CD4-positive, alpha-beta T cell treated with Interferon alpha-2 for 1 hour (primary cell): ENCODE results near the gene AXIN1.
"Not testable (repeated sequence)": the region's sequence is repeated elsewhere in the genome, so short reads cannot be mapped to it uniquely, and the experiment has no call there.

Source experiments
- DNase-seq, 2 donors: peaks; one replicate each; pipeline ENCODE4 v3.0.0-alpha.2; 2020 to 2022

Gene AXIN1

GRCh38 chr16:280991-281659 is 71.4 kb downstream of the AXIN1 start:
- no peak for DNase-seq

GRCh38 chr16:280552-280951 is 72.0 kb downstream of the AXIN1 start, which contains the start of gene ARHGDIG:
Gene ARHGDIG (plus strand): TSS chr16:280591. CDS start chr16:280681, 90 bp downstream.
- DNase-seq: no peak

- no peak for DNase-seq
Measured at GRCh38 chr16:280005-280460, 72.5 kb downstream of the AXIN1 start.

- no peak for DNase-seq
Measured at GRCh38 chr16:279531-279930, 73.0 kb downstream of the AXIN1 start.

GRCh38 chr16:278863-279366 is 73.6 kb downstream of the AXIN1 start:
- DNase-seq: peak; percentile 16 to 66

- no peak for DNase-seq
Measured at GRCh38 chr16:276426-277077, 76.0 kb downstream of the AXIN1 start.

GRCh38 chr16:275786-276232 is 76.7 kb downstream of the AXIN1 start, which contains the start of gene RGS11:
Gene RGS11 (minus strand): TSS chr16:275944. CDS start chr16:275911, 33 bp downstream.
- DNase-seq: no peak

GRCh38 chr16:275041-275641 is 77.4 kb downstream of the AXIN1 start:
- DNase-seq: peak in 1 of 2 donors; percentile 11

- DNase-seq: no peak
Measured at GRCh38 chr16:273547-274421, 78.7 kb downstream of the AXIN1 start.

GRCh38 chr16:272633-273546 is 79.6 kb downstream of the AXIN1 start:
- no peak for DNase-seq

- no peak for DNase-seq
Measured at GRCh38 chr16:270381-271255, 81.9 kb downstream of the AXIN1 start.

GRCh38 chr16:269061-269796 is 83.3 kb downstream of the AXIN1 start:
- DNase-seq: no peak

GRCh38 chr16:268141-269053 is 84.1 kb downstream of the AXIN1 start:
- no peak for DNase-seq

- DNase-seq: not testable (repeated sequence)
Measured at GRCh38 chr16:267562-267961, 85.0 kb downstream of the AXIN1 start.

GRCh38 chr16:266258-267164 is 86.0 kb downstream of the AXIN1 start:
- no peak for DNase-seq

- no peak for DNase-seq
Measured at GRCh38 chr16:265711-266110, 86.8 kb downstream of the AXIN1 start.

GRCh38 chr16:265002-265529 is 87.5 kb downstream of the AXIN1 start:
- no peak for DNase-seq
